ENCODE measurements around the gene ECT2L. TPM values are rescaled to one million over a fixed set of nuclear protein-coding genes. Genes with fewer than 3 reads are reported as not detected.

The ECT2L gene
- total RNA-seq, 1 donor from 2014 or later = not detected

DNA sequence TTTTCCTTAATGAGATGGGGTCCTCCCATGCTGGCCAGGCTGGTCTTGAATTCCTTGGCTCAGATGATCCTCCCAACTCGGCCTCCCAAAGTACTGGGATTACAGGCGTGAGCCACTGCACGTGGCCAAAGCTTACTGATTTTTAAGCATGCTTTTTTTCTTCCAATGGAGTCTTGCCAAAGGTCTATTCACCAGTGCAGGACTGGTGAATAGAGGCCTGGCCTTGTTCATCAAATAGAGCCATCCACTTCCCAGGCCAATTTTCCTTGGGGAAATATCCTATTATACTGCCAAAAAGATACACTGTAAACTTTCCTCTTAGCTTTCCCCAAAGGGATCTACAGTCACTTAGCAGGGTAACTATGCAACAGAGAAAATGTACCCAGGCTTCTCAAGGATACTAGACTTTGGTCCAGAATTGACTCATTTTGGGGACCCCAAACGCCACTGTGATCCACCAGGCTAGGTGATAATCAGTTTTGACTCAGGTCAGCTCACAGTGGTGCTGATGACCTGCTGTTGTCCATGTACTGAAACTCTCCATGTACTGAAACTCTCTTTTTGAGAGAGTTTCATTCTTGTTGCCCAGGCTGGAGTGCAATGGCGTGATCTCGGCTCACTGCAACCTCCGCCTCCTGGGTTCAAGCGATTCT lies 100.3 kb downstream of the ECT2L start:
- Mint-ChIP-seq H3K27me3 (ENCODE audit: low read depth, unreplicated experiment) (no peaks in the 10 kb centered on the region), H3K27ac (ENCODE audit: unreplicated experiment) (no peak overlapping the region), H3K9me3 (ENCODE audit: unreplicated experiment) (no peaks in the 10 kb centered on the region), H3K4me1 (ENCODE audit: low read depth, unreplicated experiment) (no peaks in the 10 kb centered on the region), H3K36me3 (ENCODE audit: low read depth, unreplicated experiment) (peaks cover 5% of the 10 kb centered on the region), H3K4me3 (ENCODE audit: unreplicated experiment) (no peak overlapping the region)
- TF ChIP-seq, protein P1, sequence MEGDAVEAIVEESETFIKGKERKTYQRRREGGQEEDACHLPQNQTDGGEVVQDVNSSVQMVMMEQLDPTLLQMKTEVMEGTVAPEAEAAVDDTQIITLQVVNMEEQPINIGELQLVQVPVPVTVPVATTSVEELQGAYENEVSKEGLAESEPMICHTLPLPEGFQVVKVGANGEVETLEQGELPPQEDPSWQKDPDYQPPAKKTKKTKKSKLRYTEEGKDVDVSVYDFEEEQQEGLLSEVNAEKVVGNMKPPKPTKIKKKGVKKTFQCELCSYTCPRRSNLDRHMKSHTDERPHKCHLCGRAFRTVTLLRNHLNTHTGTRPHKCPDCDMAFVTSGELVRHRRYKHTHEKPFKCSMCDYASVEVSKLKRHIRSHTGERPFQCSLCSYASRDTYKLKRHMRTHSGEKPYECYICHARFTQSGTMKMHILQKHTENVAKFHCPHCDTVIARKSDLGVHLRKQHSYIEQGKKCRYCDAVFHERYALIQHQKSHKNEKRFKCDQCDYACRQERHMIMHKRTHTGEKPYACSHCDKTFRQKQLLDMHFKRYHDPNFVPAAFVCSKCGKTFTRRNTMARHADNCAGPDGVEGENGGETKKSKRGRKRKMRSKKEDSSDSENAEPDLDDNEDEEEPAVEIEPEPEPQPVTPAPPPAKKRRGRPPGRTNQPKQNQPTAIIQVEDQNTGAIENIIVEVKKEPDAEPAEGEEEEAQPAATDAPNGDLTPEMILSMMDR (IDR thresholded peaks at IDR 0.05; ENCODE audit: insufficient read depth, low read depth, low read length) = no peak
- no peak for TF ChIP-seq EZH2 (IDR thresholded peaks at IDR 0.05; ENCODE audit: insufficient read depth, low read length)
- FAIRE-seq (no peak), DNase-seq (ENCODE audit: low read depth) (no peak)
- no peaks in the 10 kb centered on the region for H3K9me3 ChIP-seq (ENCODE audit: insufficient read depth, low read depth, low read length)
- no peak overlapping the region for H3K4me3 ChIP-seq (ENCODE audit: insufficient read depth, low read depth, low read length)
- no peak overlapping the region for H3K27ac ChIP-seq (ENCODE audit: low read depth, low read length)
- no peak overlapping the region for H3K4me2 ChIP-seq (ENCODE audit: low read length)
- no peak overlapping the region for H2AFZ ChIP-seq (ENCODE audit: low read depth, low read length)
- no peak overlapping the region for H3K9ac ChIP-seq (ENCODE audit: low read length)
- no peaks in the 10 kb centered on the region for H4K20me1 ChIP-seq (ENCODE audit: insufficient read depth, low read length)
- H3K79me2 ChIP-seq (ENCODE audit: insufficient read depth, low read length) = no peaks in the 10 kb centered on the region
- H3K36me3 ChIP-seq (ENCODE audit: insufficient read depth, low read length) = peaks cover 5% of the 10 kb centered on the region
- H3K4me1 ChIP-seq (ENCODE audit: insufficient read depth, low read length) = no peaks in the 10 kb centered on the region
- no peaks in the 10 kb centered on the region for H3K27me3 ChIP-seq (ENCODE audit: insufficient read depth, low read length)

DNA sequence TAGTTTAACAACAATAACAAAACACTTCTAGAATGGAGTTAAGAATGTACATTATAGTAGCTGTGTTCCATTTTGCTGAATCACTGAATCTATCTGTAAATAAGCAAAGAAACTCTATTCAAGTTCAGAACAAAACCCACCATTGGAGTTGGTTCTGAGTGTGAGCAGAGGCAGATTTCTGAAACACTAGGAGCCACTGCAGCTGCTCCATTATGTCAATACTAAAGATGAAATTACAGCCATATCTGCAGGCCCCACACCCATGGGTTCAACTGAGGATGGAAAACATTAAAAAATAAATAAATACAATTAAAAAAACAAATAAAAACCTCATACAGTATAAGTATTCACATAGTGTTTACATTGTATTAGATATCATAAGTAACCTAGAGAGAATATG lies 101.1 kb downstream of the ECT2L start:
- DNase-seq (ENCODE audit: low read depth) = no peak
- no peak overlapping the region for H3K27ac ChIP-seq (ENCODE audit: low read depth, low read length)
- H3K9ac ChIP-seq (ENCODE audit: low read length) = no peak overlapping the region
- FAIRE-seq = no peak
- H3K4me3 ChIP-seq (ENCODE audit: insufficient read depth, low read depth, low read length) = no peak overlapping the region
- H3K4me1 ChIP-seq (ENCODE audit: insufficient read depth, low read length) = no peaks in the 10 kb centered on the region
- no peaks in the 10 kb centered on the region for H3K79me2 ChIP-seq (ENCODE audit: insufficient read depth, low read length)
- Mint-ChIP-seq H3K27ac (ENCODE audit: unreplicated experiment) (no peak overlapping the region), H3K36me3 (ENCODE audit: low read depth, unreplicated experiment) (peaks cover 5% of the 10 kb centered on the region), H3K4me3 (ENCODE audit: unreplicated experiment) (no peak overlapping the region), H3K4me1 (ENCODE audit: low read depth, unreplicated experiment) (no peaks in the 10 kb centered on the region), H3K27me3 (ENCODE audit: low read depth, unreplicated experiment) (no peaks in the 10 kb centered on the region), H3K9me3 (ENCODE audit: unreplicated experiment) (no peaks in the 10 kb centered on the region)
- no peaks in the 10 kb centered on the region for H4K20me1 ChIP-seq (ENCODE audit: insufficient read depth, low read length)
- peaks cover 5% of the 10 kb centered on the region for H3K36me3 ChIP-seq (ENCODE audit: insufficient read depth, low read length)
- no peaks in the 10 kb centered on the region for H3K9me3 ChIP-seq (ENCODE audit: insufficient read depth, low read depth, low read length)
- no peak overlapping the region for H2AFZ ChIP-seq (ENCODE audit: low read depth, low read length)
- no peaks in the 10 kb centered on the region for H3K27me3 ChIP-seq (ENCODE audit: insufficient read depth, low read length)
- H3K4me2 ChIP-seq (ENCODE audit: low read length) = no peak overlapping the region
- TF ChIP-seq, protein P1 (IDR thresholded peaks at IDR 0.05; ENCODE audit: insufficient read depth, low read depth, low read length) = no peak
- no peak for TF ChIP-seq EZH2 (IDR thresholded peaks at IDR 0.05; ENCODE audit: insufficient read depth, low read length)

DNA sequence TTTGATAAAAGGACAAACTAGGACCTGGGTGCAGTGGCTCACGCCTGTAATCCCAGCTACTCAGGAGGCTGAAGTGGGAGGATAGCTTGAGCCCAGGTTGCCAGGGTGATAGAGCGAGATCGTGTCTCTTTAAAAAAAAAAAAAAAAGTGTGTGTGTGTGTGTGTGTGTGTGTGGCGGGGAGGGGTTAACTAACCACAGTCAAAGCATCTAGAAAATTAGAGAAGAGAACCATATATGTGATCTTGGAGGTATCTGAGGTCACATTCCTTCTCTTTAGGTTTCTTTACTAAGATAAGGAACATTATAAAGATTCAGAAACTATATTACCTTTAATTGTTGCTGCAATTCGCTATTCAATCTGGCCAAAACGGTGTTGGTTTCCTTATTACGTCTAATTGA lies 111.3 kb downstream of the ECT2L start:
- Mint-ChIP-seq H3K27me3 (ENCODE audit: low read depth, unreplicated experiment) (no peaks in the 10 kb centered on the region), H3K9me3 (ENCODE audit: unreplicated experiment) (no peaks in the 10 kb centered on the region), H3K4me3 (ENCODE audit: unreplicated experiment) (no peak overlapping the region), H3K36me3 (ENCODE audit: low read depth, unreplicated experiment) (no peaks in the 10 kb centered on the region), H3K4me1 (ENCODE audit: low read depth, unreplicated experiment) (no peaks in the 10 kb centered on the region), H3K27ac (ENCODE audit: unreplicated experiment) (no peak overlapping the region)
- Histone ChIP-seq H3K27me3 (ENCODE audit: insufficient read depth, low read length) (no peaks in the 10 kb centered on the region), H3K4me3 (ENCODE audit: insufficient read depth, low read depth, low read length) (no peak overlapping the region), H4K20me1 (ENCODE audit: insufficient read depth, low read length) (no peaks in the 10 kb centered on the region), H3K36me3 (ENCODE audit: insufficient read depth, low read length) (peaks cover 21% of the 10 kb centered on the region), H3K9ac (ENCODE audit: low read length) (no peak overlapping the region), H3K9me3 (ENCODE audit: insufficient read depth, low read depth, low read length) (no peaks in the 10 kb centered on the region), H3K79me2 (ENCODE audit: insufficient read depth, low read length) (no peaks in the 10 kb centered on the region), H3K27ac (ENCODE audit: low read depth, low read length) (no peak overlapping the region), H3K4me2 (ENCODE audit: low read length) (no peak overlapping the region), H3K4me1 (ENCODE audit: insufficient read depth, low read length) (no peaks in the 10 kb centered on the region), H2AFZ (ENCODE audit: low read depth, low read length) (no peak overlapping the region)
- TF ChIP-seq EZH2 (IDR thresholded peaks at IDR 0.05; ENCODE audit: insufficient read depth, low read length) = no peak
- TF ChIP-seq, protein P1 (IDR thresholded peaks at IDR 0.05; ENCODE audit: insufficient read depth, low read depth, low read length) = no peak
- FAIRE-seq = no peak
- DNase-seq (ENCODE audit: low read depth) = no peak
